Measurements from ENCODE around the gene PCMTD2. TPM values are rescaled to one million over a fixed set of nuclear protein-coding genes. Genes with fewer than 3 reads are reported as not detected.

Gene PCMTD2
- 10 to 100 TPM; 11.8 to 36.2 (median 24.0) TPM for total RNA-seq
- 10 to 100 TPM; 22.2 to 36.8 TPM for polyA plus RNA-seq

DNA sequence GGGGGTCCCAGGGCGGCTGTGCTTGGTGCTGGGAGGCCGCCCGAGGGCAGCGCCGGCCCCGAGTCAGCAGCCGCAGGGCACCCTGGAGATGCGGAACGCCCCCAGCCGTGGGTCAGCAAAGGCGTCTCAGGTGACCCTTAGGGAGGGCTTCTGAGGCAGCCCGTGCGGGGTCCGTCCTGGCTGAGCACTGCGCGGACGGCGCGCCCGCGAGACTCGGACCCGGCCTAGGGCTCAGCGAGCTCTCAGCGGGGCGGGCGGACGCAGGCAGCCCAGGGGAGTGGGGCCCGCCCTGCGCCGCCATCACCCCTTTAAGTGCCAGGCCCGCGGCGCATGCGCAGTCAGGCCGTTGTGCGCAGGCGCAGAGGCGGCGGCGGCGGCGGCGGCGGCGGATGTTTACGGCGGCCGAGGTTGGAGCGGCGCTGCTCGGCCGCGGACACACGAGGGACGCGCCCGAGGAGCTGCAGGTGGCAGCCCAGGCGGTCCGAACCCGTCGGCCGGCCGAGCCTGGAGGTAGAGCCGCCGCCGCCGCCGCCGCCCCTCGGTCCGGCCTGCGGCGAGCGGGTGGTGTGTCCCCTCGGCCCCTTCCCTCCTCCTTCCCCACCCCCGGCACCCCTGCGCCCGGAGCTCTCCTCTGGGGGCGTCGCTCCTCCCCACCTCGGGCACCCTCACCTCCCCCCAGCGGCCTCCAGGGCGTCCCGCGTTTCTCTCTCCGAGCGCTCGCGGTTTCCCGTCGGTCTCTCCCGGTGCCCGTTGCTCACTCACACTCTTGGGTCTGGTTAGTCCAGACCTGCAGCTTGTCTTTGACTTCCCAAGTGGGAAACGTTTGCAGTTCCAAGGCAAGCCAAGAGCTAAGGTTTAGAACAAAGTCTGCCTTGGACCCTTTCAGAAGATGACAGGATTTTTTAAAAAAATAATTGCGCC lies at the start of gene PCMTD2:
PCMTD2 (plus strand) TSS at position 388 of the 921 bp plus-strand sequence. CDS start 4,218 bp downstream, outside the sequence.
- Histone ChIP-seq H3K9me3 (no peaks in the 10 kb centered on the region), H3K27ac (peak within 1 kb of the TSS; percentile 69 to 87 (median 82)), H3K4me1 (peaks cover 0 to 14% (median 9%) of the 10 kb centered on the region in 3 donors), H3K36me3 (no peaks in the 10 kb centered on the region), H3K27me3 (no peaks in the 10 kb centered on the region), H3K4me3 (peak within 1 kb of the TSS; percentile 65 to 78 (median 72))
- TF ChIP-seq, protein P1, sequence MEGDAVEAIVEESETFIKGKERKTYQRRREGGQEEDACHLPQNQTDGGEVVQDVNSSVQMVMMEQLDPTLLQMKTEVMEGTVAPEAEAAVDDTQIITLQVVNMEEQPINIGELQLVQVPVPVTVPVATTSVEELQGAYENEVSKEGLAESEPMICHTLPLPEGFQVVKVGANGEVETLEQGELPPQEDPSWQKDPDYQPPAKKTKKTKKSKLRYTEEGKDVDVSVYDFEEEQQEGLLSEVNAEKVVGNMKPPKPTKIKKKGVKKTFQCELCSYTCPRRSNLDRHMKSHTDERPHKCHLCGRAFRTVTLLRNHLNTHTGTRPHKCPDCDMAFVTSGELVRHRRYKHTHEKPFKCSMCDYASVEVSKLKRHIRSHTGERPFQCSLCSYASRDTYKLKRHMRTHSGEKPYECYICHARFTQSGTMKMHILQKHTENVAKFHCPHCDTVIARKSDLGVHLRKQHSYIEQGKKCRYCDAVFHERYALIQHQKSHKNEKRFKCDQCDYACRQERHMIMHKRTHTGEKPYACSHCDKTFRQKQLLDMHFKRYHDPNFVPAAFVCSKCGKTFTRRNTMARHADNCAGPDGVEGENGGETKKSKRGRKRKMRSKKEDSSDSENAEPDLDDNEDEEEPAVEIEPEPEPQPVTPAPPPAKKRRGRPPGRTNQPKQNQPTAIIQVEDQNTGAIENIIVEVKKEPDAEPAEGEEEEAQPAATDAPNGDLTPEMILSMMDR (IDR thresholded peaks at IDR 0.05), result no peak
- intact Hi-C loops (cut with DNase I), result no loop called here
- WGBS, 2 donors, result 0% methylated on average over 42 to 96 of the region's 96 CpGs
- ATAC-seq (peak; percentile 93 to 98 (median 96)), DNase-seq (peak; percentile 68 to 97 (median 88)), FAIRE-seq (no peak)

DNA sequence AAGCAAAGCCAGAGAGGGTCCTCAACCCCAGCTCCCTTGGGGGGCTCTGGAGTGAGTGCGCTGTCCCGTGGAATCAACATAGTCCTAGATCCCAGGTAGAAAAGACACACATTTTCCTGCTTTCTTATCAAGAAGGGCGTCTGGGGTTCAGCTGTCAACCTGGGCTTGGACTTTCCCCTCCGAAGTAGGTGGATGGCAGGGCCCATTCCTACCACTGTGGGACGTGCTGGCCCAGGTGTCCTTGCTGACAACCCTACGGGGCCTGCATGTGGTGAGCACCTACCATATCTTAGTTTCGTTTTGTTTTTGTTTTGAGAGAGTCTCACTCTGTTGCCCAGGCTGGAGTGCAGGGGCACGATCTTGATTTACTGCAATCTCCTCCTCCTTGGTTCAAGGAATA lies 48.9 kb upstream of the PCMTD2 start:
- H3K27me3 ChIP-seq, result no peaks in the 10 kb centered on the region
- TF ChIP-seq, protein P1 (IDR thresholded peaks at IDR 0.05), result no peak
- ATAC-seq (no peak), FAIRE-seq (no peak), DNase-seq (peak in 1 of 6 donors; percentile 17)
- 78 to 89% methylated on average over 8 of the region's 8 CpGs for WGBS, 2 donors
- H3K36me3 ChIP-seq, result no peaks in the 10 kb centered on the region
- H3K4me3 ChIP-seq, result no peak overlapping the region
- no peaks in the 10 kb centered on the region for H3K9me3 ChIP-seq
- intact Hi-C loops (cut with DNase I), result no loop called here
- H3K4me1 ChIP-seq, result no peaks in the 10 kb centered on the region
- no peak overlapping the region for H3K27ac ChIP-seq

DNA sequence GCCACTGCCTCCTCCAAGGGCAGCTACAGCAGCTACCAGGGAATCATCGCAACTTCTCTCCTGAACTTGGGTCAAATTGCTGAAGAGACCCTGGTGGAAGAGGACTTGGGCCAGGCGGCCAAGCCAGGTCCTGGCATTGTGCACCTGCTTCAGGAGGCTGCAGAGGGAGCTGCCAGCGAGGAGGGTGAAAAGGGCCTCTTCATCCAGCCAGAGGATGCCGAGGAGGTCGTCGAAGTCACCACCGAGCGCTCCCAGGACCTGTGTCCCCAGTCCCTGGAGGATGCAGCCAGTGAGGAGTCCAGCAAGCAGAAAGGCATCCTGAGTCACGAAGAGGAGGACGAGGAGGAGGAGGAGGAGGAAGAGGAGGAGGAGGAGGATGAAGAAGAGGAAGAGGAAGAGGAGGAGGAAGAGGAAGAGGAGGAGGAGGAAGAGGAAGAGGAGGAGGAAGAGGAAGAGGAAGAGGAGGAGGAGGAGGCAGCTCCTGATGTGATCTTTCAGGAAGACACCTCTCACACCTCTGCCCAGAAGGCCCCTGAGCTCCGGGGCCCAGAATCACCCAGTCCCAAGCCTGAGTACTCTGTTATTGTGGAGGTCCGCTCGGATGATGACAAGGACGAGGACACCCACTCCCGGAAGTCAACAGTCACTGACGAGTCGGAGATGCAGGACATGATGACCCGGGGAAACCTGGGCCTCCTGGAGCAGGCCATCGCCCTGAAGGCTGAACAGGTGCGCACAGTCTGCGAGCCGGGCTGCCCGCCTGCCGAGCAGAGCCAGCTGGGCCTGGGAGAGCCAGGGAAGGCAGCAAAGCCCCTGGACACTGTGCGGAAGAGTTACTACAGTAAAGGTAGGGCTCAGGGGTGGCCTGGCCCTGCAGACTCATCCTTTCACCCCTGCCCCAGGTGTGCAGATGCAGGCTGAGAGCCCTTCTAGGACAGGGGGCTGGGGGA lies 47.6 kb upstream of the PCMTD2 start:
- TF ChIP-seq, protein P1 (IDR thresholded peaks at IDR 0.05), result no peak
- H3K4me3 ChIP-seq, result no peak overlapping the region
- H3K27me3 ChIP-seq, result no peaks in the 10 kb centered on the region
- FAIRE-seq (no peak), ATAC-seq (no peak), DNase-seq (peak in 1 of 6 donors; percentile 34)
- WGBS, 2 donors, result 76 to 87% methylated on average over 23 to 25 of the region's 25 CpGs
- intact Hi-C loops (cut with DNase I), result no loop called here
- no peaks in the 10 kb centered on the region for H3K36me3 ChIP-seq
- no peaks in the 10 kb centered on the region for H3K9me3 ChIP-seq
- H3K4me1 ChIP-seq, result no peaks in the 10 kb centered on the region
- H3K27ac ChIP-seq, result no peak overlapping the region

DNA sequence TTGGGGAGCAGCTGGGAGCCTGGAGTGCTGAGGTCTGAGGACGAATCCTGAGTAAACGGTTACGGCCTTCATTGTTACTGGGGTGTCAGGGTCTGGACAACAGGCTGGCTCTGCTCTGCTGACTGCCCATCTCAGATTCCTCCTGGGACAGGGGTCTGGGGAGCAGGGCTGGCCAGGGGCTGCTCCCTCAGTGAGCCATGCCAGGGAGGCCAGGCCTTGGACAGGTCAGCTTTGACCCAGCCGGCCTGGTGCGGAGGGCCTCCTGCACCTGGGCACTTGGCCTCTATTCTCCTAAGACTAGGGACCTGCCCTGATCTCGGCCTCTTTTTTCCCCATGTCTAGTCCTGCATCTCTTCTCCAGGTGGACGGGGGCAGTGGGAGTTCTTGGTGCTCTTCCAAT lies 46.4 kb upstream of the PCMTD2 start:
- Histone ChIP-seq H3K27me3 (no peaks in the 10 kb centered on the region), H3K9me3 (no peaks in the 10 kb centered on the region), H3K4me1 (no peaks in the 10 kb centered on the region), H3K27ac (no peak overlapping the region), H3K4me3 (no peak overlapping the region), H3K36me3 (no peaks in the 10 kb centered on the region)
- ATAC-seq, result no peak
- no peak for FAIRE-seq
- no peak for DNase-seq
- intact Hi-C loops (cut with DNase I), result no loop called here
- TF ChIP-seq, protein P1 (IDR thresholded peaks at IDR 0.05), result no peak
- 71 to 79% methylated on average over 7 of the region's 7 CpGs for WGBS, 2 donors

Measured in pancreas (tissue), 10 donors.